ENCODE measurements around the gene POM121L2. TPM values are rescaled to one million over a fixed set of nuclear protein-coding genes. Genes with fewer than 3 reads are reported as not detected.

Gene POM121L2
- total and polyA plus RNA-seq, 9 of the 15 experiments (the other 6 are each of a cell fraction or from before 2014, with no cell fraction given), result 0.23 to 0.45 TPM; not detected in 7

DNA sequence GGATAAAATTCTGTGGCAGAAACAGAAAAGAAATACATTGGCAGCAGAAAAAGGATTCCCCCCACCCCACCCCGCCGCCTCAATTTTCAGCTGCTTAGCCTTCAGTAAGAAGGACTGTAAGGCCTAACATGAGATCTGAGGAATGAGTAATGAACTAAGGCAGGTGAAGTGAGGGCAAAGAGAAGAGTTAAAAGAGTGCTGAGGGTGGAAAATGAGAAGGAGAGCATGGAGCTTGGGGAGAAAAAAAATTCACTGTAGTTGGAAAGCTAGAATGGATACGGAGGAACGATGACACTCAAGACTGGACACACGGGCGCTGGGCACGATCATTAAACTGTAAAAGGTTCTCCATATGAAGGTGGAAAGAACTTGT is 14.6 kb downstream of the POM121L2 start (continued):
- TF ChIP-seq, protein P1, sequence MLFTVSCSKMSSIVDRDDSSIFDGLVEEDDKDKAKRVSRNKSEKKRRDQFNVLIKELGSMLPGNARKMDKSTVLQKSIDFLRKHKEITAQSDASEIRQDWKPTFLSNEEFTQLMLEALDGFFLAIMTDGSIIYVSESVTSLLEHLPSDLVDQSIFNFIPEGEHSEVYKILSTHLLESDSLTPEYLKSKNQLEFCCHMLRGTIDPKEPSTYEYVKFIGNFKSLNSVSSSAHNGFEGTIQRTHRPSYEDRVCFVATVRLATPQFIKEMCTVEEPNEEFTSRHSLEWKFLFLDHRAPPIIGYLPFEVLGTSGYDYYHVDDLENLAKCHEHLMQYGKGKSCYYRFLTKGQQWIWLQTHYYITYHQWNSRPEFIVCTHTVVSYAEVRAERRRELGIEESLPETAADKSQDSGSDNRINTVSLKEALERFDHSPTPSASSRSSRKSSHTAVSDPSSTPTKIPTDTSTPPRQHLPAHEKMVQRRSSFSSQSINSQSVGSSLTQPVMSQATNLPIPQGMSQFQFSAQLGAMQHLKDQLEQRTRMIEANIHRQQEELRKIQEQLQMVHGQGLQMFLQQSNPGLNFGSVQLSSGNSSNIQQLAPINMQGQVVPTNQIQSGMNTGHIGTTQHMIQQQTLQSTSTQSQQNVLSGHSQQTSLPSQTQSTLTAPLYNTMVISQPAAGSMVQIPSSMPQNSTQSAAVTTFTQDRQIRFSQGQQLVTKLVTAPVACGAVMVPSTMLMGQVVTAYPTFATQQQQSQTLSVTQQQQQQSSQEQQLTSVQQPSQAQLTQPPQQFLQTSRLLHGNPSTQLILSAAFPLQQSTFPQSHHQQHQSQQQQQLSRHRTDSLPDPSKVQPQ (CRISPR knock-in tag; IDR thresholded peaks at IDR 0.05; ENCODE audit: borderline replicate concordance), result no peak
- TF ChIP-seq SMAD3 (CRISPR knock-in tag; conservative IDR thresholded peaks at IDR 0.05) (no peak), TCF7L2 (IDR thresholded peaks at IDR 0.05; ENCODE audit: low read depth, low read length) (no peak), FUS (optimal IDR thresholded peaks at IDR 0.05; ENCODE audit: low read depth, low read length) (no peak), SNIP1 (IDR thresholded peaks at IDR 0.05; ENCODE audit: low read depth) (0 out of 2 replicates have a peak, but pooled peaks have one; percentile 20), NONO (IDR thresholded peaks at IDR 0.05; ENCODE audit: low read depth in 2 of 2, low read length in 1 of 2) (no peak), SMARCC2 (IDR thresholded peaks at IDR 0.05; ENCODE audit: low read depth) (no peak; the same call in 1 of the 2 replicates), HDAC1 (IDR thresholded peaks at IDR 0.05) (peak in 1 of 2 experiments; percentile 51; a peak in 1 of 4 replicates), ELF1 (tag; IDR thresholded peaks at IDR 0.05) (0 out of 2 replicates have a peak, but pooled peaks have one; percentile 16), ZNF444 (CRISPR knock-in tag; IDR thresholded peaks at IDR 0.05) (no peak), SOX6 (IDR thresholded peaks at IDR 0.05) (no peak)
- TF ChIP-seq, protein P2, sequence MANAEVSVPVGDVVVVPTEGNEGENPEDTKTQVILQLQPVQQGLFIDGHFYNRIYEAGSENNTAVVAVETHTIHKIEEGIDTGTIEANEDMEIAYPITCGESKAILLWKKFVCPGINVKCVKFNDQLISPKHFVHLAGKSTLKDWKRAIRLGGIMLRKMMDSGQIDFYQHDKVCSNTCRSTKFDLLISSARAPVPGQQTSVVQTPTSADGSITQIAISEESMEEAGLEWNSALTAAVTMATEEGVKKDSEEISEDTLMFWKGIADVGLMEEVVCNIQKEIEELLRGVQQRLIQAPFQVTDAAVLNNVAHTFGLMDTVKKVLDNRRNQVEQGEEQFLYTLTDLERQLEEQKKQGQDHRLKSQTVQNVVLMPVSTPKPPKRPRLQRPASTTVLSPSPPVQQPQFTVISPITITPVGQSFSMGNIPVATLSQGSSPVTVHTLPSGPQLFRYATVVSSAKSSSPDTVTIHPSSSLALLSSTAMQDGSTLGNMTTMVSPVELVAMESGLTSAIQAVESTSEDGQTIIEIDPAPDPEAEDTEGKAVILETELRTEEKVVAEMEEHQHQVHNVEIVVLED (CRISPR knock-in tag; IDR thresholded peaks at IDR 0.05), result no peak
- TF ChIP-seq, protein P3, sequence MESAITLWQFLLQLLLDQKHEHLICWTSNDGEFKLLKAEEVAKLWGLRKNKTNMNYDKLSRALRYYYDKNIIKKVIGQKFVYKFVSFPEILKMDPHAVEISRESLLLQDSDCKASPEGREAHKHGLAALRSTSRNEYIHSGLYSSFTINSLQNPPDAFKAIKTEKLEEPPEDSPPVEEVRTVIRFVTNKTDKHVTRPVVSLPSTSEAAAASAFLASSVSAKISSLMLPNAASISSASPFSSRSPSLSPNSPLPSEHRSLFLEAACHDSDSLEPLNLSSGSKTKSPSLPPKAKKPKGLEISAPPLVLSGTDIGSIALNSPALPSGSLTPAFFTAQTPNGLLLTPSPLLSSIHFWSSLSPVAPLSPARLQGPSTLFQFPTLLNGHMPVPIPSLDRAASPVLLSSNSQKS (CRISPR knock-in tag; IDR thresholded peaks at IDR 0.05), result no peak
- TF ChIP-seq, protein P4, sequence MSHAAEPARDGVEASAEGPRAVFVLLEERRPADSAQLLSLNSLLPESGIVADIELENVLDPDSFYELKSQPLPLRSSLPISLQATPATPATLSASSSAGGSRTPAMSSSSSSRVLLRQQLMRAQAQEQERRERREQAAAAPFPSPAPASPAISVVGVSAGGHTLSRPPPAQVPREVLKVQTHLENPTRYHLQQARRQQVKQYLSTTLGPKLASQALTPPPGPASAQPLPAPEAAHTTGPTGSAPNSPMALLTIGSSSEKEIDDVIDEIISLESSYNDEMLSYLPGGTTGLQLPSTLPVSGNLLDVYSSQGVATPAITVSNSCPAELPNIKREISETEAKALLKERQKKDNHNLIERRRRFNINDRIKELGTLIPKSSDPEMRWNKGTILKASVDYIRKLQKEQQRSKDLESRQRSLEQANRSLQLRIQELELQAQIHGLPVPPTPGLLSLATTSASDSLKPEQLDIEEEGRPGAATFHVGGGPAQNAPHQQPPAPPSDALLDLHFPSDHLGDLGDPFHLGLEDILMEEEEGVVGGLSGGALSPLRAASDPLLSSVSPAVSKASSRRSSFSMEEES (CRISPR knock-in tag; IDR thresholded peaks at IDR 0.05), result no peak
- TF ChIP-seq, protein P5, sequence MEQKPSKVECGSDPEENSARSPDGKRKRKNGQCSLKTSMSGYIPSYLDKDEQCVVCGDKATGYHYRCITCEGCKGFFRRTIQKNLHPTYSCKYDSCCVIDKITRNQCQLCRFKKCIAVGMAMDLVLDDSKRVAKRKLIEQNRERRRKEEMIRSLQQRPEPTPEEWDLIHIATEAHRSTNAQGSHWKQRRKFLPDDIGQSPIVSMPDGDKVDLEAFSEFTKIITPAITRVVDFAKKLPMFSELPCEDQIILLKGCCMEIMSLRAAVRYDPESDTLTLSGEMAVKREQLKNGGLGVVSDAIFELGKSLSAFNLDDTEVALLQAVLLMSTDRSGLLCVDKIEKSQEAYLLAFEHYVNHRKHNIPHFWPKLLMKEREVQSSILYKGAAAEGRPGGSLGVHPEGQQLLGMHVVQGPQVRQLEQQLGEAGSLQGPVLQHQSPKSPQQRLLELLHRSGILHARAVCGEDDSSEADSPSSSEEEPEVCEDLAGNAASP (IDR thresholded peaks at IDR 0.05), result no peak
- TF ChIP-seq, protein P6, sequence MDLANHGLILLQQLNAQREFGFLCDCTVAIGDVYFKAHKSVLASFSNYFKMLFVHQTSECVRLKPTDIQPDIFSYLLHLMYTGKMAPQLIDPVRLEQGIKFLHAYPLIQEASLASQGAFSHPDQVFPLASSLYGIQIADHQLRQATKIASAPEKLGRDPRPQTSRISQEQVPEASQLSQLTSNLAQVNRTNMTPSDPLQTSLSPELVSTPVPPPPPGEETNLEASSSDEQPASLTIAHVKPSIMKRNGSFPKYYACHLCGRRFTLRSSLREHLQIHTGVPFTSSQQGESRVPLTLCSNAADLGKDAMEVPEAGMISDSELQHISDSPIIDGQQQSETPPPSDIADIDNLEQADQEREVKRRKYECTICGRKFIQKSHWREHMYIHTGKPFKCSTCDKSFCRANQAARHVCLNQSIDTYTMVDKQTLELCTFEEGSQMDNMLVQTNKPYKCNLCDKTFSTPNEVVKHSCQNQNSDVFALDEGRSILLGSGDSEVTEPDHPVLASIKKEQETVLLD (IDR thresholded peaks at IDR 0.05), result 0 out of 2 replicates have a peak, but pooled peaks have one; percentile 13
- TF ChIP-seq, protein P7, sequence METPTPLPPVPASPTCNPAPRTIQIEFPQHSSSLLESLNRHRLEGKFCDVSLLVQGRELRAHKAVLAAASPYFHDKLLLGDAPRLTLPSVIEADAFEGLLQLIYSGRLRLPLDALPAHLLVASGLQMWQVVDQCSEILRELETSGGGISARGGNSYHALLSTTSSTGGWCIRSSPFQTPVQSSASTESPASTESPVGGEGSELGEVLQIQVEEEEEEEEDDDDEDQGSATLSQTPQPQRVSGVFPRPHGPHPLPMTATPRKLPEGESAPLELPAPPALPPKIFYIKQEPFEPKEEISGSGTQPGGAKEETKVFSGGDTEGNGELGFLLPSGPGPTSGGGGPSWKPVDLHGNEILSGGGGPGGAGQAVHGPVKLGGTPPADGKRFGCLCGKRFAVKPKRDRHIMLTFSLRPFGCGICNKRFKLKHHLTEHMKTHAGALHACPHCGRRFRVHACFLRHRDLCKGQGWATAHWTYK (CRISPR knock-in tag; IDR thresholded peaks at IDR 0.05), result no peak
